Right atrium auricular region (tissue), 2 donors: ENCODE measurements around the gene RTN1. TPM values are rescaled to one million over a fixed set of nuclear protein-coding genes. Genes with fewer than 3 reads are reported as not detected.

Source experiments
- DNase-seq: peaks from one replicate; pipeline ENCODE4 v3.0.0-alpha.2; 2019; ENCODE audit warnings: low spot score
- H3K27ac ChIP-seq, 2 donors: fragments of 200-600 bp; sonication (generic); 1 replicate in 1 of 2; 2 replicates in 1 of 2; pipeline ENCODE4 v1.5.1; 2016 to 2019
- H3K27me3 ChIP-seq, 2 donors: fragments of 200-600 bp; sonication (generic); one replicate each; pipeline versions ENCODE4 v1.5.1 to v1.6.0; 2017 to 2019
- H3K36me3 ChIP-seq: fragments of 200-600 bp; sonication (generic); one replicate; pipeline ENCODE4 v1.5.1; 2016
- H3K4me1 ChIP-seq, 2 donors: fragments of 200-600 bp; sonication (generic); one replicate each; pipeline versions ENCODE4 v1.5.1 to v1.6.0; 2017 to 2019
- H3K4me3 ChIP-seq, 2 donors: fragments of 200-600 bp; sonication (generic); 1 replicate in 1 of 2; 2 replicates in 1 of 2; pipeline ENCODE4 v1.5.1; 2017 to 2019; ENCODE audit warnings: mild to moderate bottlenecking in 1 of 2, moderate library complexity in 1 of 2
- H3K9me3 ChIP-seq, 2 donors: fragments of 200-600 bp; sonication (generic); one replicate each; pipeline ENCODE4 v1.5.1; 2019
- CTCF ChIP-seq, 2 donors: fragments of 200-600 bp; sonication (generic); IDR thresholded peaks; one replicate each; pipeline ENCODE4 v1.5.1; 2019; ENCODE audit warnings: antibody characterized with exemption in 2 of 2
- total RNA-seq, 2 donors: library from RNA; depleted of rRNA; stranded (reverse); fragments of >200 nt; gene quantifications; one replicate each; pipeline ENCODE4 v1.1.0, GENCODE V29; 2016

Gene RTN1
- total RNA-seq, 2 donors from 2014 or later: 1.3 to 2.7 TPM

GRCh38 chr14:59600211-59600945 is 270.2 kb downstream of the RTN1 start:
- no peak for DNase-seq
- no peak for TF ChIP-seq CTCF (IDR thresholded peaks at IDR 0.05)
- H3K4me3 ChIP-seq: no peak overlapping the region
- no peaks in the 10 kb centered on the region for H3K9me3 ChIP-seq
- H3K27ac ChIP-seq: no peak overlapping the region
- no peaks in the 10 kb centered on the region for H3K4me1 ChIP-seq
- no peaks in the 10 kb centered on the region for H3K27me3 ChIP-seq
- H3K36me3 ChIP-seq: no peaks in the 10 kb centered on the region

- H3K27ac ChIP-seq: no peak overlapping the region
- H3K36me3 ChIP-seq: no peaks in the 10 kb centered on the region
- no peak overlapping the region for H3K4me3 ChIP-seq
- no peak for DNase-seq
- no peaks in the 10 kb centered on the region for H3K27me3 ChIP-seq
- peaks cover 0 to 5% of the 10 kb centered on the region in 2 donors for H3K9me3 ChIP-seq
- no peaks in the 10 kb centered on the region for H3K4me1 ChIP-seq
- TF ChIP-seq CTCF (IDR thresholded peaks at IDR 0.05): no peak
These were observed 275.5 kb downstream of the RTN1 start for GRCh38 chr14:59595071-59595470.

DNA sequence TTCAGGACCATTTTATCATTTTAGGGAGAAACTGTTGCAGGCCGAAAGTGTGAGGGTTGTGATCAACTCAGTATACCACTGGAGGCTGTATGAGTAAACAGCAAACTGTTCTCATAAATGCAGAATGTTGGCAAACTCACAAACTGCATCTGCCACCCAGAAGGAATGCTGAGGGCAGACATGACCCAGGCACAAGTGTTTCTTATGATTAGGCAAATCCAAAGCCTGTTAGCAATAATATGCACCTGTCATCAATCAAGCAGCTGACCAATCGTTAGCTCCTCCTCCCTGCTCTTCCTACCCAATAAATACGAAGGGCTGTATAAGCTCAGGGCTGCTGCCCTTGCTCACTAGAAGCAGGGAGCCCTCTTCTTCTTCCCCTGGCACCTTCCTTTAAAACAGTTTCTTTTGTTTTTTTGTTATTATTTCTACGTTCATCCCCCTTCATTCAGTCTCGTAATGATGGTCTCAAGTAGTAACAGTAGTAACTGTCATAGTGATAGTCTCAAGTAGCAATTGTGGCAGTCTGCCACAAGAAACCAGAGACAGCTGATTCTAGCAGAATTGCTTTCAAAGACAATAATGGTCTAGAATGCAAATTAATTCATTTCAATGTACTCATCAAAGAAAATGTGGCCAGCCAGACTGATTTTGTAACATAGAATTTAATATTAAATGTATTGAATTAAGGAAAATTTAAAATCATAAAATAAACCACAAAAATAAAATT is 278.8 kb downstream of the RTN1 start:
- Histone ChIP-seq H3K36me3 (no peaks in the 10 kb centered on the region), H3K9me3 (peaks cover 0 to 5% of the 10 kb centered on the region in 2 donors), H3K27me3 (no peaks in the 10 kb centered on the region), H3K27ac (no peak overlapping the region), H3K4me3 (no peak overlapping the region), H3K4me1 (no peaks in the 10 kb centered on the region)
- DNase-seq: no peak
- no peak for TF ChIP-seq CTCF (IDR thresholded peaks at IDR 0.05)

DNA sequence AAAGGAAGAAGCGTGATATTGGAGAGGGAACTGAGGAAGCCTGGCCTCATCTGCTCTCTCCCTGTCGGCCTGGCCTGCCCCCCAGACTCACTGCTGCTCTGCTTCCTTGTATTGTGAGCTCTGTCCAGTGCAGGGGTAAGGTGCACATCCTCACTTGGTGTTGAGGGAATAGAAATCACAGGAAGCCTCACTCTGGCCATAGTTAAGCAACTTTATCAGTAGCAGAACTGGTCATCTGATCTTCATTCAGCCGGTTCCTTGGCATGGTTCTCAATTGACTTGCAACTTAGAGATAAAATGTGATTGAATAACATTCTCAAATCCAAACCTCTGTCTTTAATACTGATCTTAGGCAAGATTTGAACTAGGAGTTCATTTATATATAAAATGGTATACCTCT is 282.5 kb downstream of the RTN1 start:
- no peak for DNase-seq
- TF ChIP-seq CTCF (IDR thresholded peaks at IDR 0.05): no peak
- Histone ChIP-seq H3K4me3 (no peak overlapping the region), H3K27me3 (no peaks in the 10 kb centered on the region), H3K27ac (no peak overlapping the region), H3K9me3 (peaks cover 0 to 5% of the 10 kb centered on the region in 2 donors), H3K36me3 (no peaks in the 10 kb centered on the region), H3K4me1 (no peaks in the 10 kb centered on the region)

DNA sequence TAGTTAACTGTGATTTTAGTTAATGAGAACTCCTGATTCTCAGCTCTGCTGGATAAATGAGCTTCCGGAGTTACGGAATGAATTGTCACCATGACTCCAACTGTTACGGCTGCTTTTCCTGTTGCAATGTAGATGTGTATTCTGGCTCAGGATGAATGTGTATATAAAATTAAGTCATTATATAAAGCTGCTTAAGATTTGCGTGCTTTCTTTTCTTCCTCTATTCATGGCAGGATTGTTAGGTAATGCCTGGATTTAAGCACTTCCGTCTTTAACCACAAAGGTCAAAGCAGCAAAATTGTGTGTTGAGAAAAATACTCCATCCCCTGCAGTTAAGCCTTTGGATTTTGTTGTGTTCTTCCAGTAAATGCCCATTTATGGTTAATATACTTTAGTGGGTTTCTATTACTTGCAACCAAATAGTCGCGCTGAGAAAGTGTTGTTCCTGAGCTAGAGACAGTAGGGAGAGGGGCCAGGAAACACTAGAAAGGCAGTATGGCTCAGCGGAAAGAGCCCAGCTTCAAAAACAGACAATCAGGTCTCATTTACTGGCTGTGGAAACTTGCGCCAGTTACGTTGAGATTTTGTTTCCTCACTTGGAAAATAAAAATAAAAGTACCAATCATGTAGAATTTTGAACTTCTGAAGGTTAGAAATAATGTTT is 284.6 kb downstream of the RTN1 start:
- Histone ChIP-seq H3K4me1 (no peaks in the 10 kb centered on the region), H3K27me3 (no peaks in the 10 kb centered on the region), H3K27ac (no peak overlapping the region), H3K4me3 (no peak overlapping the region), H3K36me3 (no peaks in the 10 kb centered on the region), H3K9me3 (no peaks in the 10 kb centered on the region)
- no peak for DNase-seq
- TF ChIP-seq CTCF (IDR thresholded peaks at IDR 0.05): no peak
